GM12891 (cell line): ENCODE results near the gene SFRP5.

Source experiments
- DNase-seq: peaks from one replicate; pipeline ENCODE4 v3.0.0; 2011; ENCODE audit warnings: low spot score; ENCODE audit not compliant: insufficient read length
- FAIRE-seq: peaks from 2 replicates; lab custom pipeline; 2011; peaks lifted over from hg19 to GRCh38; lab: Jason Lieb, UNC
- PAX5 ChIP-seq: IDR thresholded peaks from 2 replicates; pipeline ENCODE4 v1.6.1; 2011; ENCODE audit warnings: low read length, moderate library complexity, mild to moderate bottlenecking; ENCODE audit not compliant: insufficient read depth, severe bottlenecking
- POLR2A ChIP-seq: IDR thresholded peaks from 2 replicates; pipeline ENCODE4 v1.6.1; 2011; ENCODE audit warnings: low read depth, low read length, control low read depth
- POLR2AphosphoS5 ChIP-seq: IDR thresholded peaks from 2 replicates; pipeline ENCODE4 v1.6.1; 2011; ENCODE audit warnings: low read depth, low read length, control low read depth
- POU2F2 ChIP-seq: IDR thresholded peaks from 2 replicates; pipeline ENCODE4 v1.6.1; 2011; ENCODE audit warnings: low read depth, mild to moderate bottlenecking, control low read depth, low read length, moderate library complexity
- SPI1 ChIP-seq: IDR thresholded peaks from 2 replicates; pipeline ENCODE4 v1.6.1; 2011; ENCODE audit warnings: low read depth, low read length, control low read depth
- TAF1 ChIP-seq: IDR thresholded peaks from 2 replicates; pipeline ENCODE4 v1.6.1; 2011; ENCODE audit warnings: low read depth, low read length, control low read depth

The SFRP5 gene

GRCh38 chr10:97766106-97766810 lies 5.5 kb downstream of the SFRP5 start:
- DNase-seq = no peak
- no peak for FAIRE-seq
- TF ChIP-seq TAF1 (no peak), PAX5 (no peak), POLR2A (no peak), POU2F2 (no peak), SPI1 (no peak), POLR2AphosphoS5 (no peak)

DNA sequence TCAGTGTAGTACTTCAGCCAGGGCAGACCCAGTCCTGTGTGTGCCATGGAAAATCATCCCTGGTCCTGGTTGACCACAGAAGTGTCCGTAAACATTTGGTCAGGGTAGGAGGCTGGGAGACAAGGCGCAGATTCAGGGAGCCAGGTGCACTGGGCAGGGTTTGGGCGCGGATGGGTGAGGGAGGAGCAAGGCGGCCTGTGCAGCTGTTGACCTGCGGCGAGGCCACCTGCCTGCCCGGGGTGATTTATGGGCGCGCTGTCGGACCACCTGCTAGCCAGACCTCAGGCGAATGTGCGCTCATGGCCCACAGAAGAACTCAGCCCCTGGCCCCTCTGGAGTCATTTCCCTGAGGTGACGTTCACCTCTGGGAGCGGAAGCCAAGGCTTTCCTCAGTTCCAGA lies 6.6 kb downstream of the SFRP5 start:
- FAIRE-seq = no peak
- DNase-seq = no peak
- no peak for TF ChIP-seq POU2F2
- no peak for TF ChIP-seq TAF1
- TF ChIP-seq PAX5 = no peak
- no peak for TF ChIP-seq SPI1
- no peak for TF ChIP-seq POLR2AphosphoS5
- TF ChIP-seq POLR2A = no peak

DNA sequence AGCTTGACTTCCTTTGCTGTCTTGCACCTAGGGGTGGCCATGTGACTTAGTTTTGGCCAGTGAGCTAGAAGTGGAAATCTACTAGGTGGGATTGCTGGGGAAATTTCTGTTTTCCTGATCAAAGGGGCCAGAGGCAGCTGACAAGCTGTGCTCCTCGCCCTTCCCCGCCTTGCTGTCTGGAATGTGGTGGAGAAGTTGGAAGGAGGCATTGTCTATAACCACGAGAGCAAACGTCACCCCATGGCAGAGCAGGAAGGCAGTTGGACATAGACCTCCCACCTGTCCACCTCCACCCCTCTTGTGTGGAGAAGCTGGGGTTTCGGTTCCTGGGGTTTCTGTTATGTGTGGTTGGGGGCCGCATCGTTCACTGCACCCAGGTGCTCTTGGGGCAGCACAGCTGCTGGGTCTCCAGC lies 7.3 kb downstream of the SFRP5 start:
- no peak for TF ChIP-seq PAX5
- TF ChIP-seq POU2F2 = no peak
- TF ChIP-seq TAF1 = no peak
- no peak for TF ChIP-seq SPI1
- TF ChIP-seq POLR2AphosphoS5 = no peak
- no peak for TF ChIP-seq POLR2A
- DNase-seq (peak; percentile 51), FAIRE-seq (peak; percentile 76)

DNA sequence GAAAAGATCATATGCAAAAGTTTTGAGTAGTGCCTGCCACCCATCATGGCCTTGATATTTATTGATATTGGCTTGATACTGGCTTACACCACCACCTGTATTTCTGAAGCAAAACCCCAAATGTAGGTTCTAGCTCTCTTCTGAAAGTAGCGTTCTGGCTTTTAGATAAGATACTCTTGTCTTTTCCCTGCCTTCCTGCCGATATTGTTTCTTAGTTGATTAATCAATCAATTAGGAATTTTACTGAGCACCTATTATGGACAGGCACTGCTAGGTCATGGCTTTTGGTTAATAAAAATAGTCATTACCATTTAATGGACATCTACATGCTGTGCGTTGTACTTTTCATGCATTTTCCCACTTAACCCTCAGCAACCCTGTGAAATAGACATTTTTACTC lies 7.9 kb downstream of the SFRP5 start:
- TF ChIP-seq PAX5 (no peak), TAF1 (no peak), POU2F2 (no peak)
- DNase-seq (no peak), FAIRE-seq (no peak)

DNA sequence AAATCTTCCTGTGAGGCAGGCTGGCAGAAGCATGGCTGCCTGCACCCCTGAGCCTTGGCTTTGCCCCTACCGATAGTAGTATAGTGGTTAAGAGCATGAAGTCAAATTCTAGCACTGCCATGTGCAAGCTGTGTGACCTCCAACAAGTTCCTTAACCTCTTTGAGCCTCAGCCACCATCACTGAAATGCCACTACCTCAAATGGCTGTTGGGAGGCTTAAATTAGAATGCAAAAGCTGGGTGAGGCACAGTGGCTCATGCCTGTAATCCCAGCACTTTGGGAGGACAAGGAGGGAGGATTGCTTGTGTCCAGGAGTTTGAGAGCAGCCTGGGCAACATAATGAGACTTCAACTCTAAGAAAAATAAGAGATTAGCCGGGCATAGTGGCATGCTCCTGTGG lies 8.4 kb downstream of the SFRP5 start:
- DNase-seq (no peak), FAIRE-seq (no peak)
- no peak for TF ChIP-seq POLR2AphosphoS5

DNA sequence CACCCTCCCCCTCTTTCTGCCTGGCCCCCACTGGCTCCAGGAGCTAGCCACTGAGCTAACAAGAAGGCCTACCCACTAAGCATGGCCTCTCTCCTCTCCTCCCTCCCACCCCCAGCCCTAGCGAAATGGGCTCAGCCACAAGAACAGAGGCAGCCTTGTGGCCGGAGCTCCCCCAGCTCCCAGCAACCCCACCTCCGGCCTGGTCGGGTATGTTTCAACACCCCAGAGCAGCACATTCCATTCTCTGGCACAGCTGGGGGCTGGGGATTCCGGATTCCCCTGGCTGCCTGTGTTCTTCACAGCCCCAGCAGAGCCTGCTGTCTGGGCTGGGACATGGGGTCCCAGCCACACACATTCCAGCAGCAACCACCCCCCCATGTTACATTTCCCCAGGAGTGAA lies 9.0 kb downstream of the SFRP5 start:
- FAIRE-seq (no peak), DNase-seq (no peak)
- no peak for TF ChIP-seq POU2F2
- no peak for TF ChIP-seq SPI1
- TF ChIP-seq PAX5 = no peak
- TF ChIP-seq POLR2AphosphoS5 = no peak
- TF ChIP-seq TAF1 = no peak
- TF ChIP-seq POLR2A = no peak

GRCh38 chr10:97762056-97762455 lies 9.7 kb downstream of the SFRP5 start:
- DNase-seq (no peak), FAIRE-seq (no peak)
- TF ChIP-seq POU2F2 = no peak
- TF ChIP-seq SPI1 = no peak
- no peak for TF ChIP-seq POLR2A
- no peak for TF ChIP-seq PAX5
- TF ChIP-seq POLR2AphosphoS5 = no peak
- no peak for TF ChIP-seq TAF1

DNA sequence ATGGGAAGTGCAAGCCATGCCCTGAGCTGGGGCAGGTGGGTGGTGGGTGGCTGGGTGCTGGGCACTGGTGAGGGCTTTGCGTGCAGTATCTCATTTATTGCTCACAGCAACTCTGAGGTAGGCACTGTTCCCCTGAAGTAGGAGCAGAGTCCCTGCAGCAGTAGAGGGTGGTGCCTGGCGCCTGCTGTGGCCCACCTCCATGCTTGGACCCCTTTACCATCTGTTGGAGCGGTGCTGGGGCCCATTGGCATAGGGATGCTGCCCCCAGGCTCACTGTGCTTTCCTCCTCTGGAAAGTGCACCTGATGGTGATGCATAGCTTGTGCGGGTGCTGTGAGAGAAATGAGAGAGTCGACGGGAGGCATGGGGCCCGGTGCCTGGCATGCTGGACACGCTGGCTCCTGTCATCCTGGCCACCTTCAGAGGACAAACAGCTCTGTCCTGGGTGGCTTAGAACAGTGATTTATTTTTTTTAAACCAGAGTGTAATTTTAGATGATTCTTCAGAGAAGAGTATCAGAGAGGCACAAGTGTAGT lies 10.4 kb downstream of the SFRP5 start:
- FAIRE-seq = no peak
- TF ChIP-seq POU2F2 (no peak), POLR2AphosphoS5 (peak; percentile 38; the same call in 1 of the 2 replicates)
- DNase-seq = no peak

- FAIRE-seq = no peak
- DNase-seq = no peak
- TF ChIP-seq POLR2A (no peak), TAF1 (no peak), PAX5 (no peak), POU2F2 (no peak), POLR2AphosphoS5 (no peak), SPI1 (no peak)
Measured at GRCh38 chr10:97760461-97761257, 11.1 kb downstream of the SFRP5 start.

DNA sequence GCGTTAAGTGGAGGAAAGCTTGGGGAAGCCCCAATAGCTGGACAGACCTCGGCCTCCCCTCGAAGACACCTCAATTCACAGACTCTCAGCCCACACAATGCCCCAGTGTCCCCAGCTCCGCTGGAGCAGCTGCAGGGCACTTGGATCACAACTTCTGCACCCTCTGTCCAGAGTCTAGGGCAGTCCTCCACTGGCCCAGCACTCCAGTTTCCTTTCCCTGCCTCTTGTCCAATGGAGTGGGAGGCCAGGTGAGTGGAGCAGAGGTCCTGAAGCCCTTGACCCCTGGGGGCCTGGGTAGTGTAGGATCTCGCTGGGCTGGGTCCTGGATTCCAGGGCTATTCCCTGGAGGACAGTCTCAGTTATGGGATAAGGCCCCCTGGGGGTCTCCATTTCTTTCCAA lies 11.9 kb downstream of the SFRP5 start:
- DNase-seq = no peak
- no peak for FAIRE-seq
- TF ChIP-seq POU2F2 (no peak), POLR2A (no peak), PAX5 (no peak), TAF1 (no peak), SPI1 (no peak)
